GM12878 (cell line): ENCODE results near the gene LANCL2. TPM values are rescaled to one million over a fixed set of nuclear protein-coding genes. Genes with fewer than 3 reads are reported as not detected.

Experiments
- ATAC-seq: fragments of 200-7000 bp; cut with Tn5 transposase; 3 replicates; pipeline ENCODE4 v1.9.1; 2020; ENCODE audit warnings: mild to moderate bottlenecking, moderate library complexity
- BruUV-seq: library from RNA; stranded (reverse); fragments of 400-500 nt; replicated peaks from 2 replicates; lab custom pipeline; 2021; lab: Mats Ljungman, UMichigan
- CTCF ChIA-PET: fragments of 300-600 bp; sonication (Branson Sonifier 250); formaldehyde crosslinking; extraction: SDS; loops from one replicate; lab custom pipeline; 2021; ENCODE audit warnings: inconsistent platforms; lab: Yijun Ruan, JAX
- POLR2A ChIA-PET: fragments of 350-600 bp; formaldehyde crosslinking; extraction: SDS; loops from one replicate; lab custom pipeline; 2021; ENCODE audit warnings: inconsistent platforms; lab: Charles Lee
- RAD21 ChIA-PET: fragments of 300-600 bp; sonication (Branson Sonifier 250); formaldehyde crosslinking; loops from one replicate; lab custom pipeline; 2023; ENCODE audit warnings: antibody characterized with exemption; ENCODE audit not compliant: unreplicated experiment; lab: Charles Lee
- SMC1A ChIA-PET: fragments of 300-600 bp; sonication (Branson Sonifier 250); formaldehyde crosslinking; loops from one replicate; lab custom pipeline; 2023; ENCODE audit not compliant: unreplicated experiment, uncharacterized antibody; lab: Charles Lee
- DNase-seq: peaks from one replicate; pipeline ENCODE4 v3.0.0-alpha.2; 2011; ENCODE audit warnings: low read depth, low spot score
- FAIRE-seq: peaks from 3 replicates; lab custom pipeline; 2011; peaks lifted over from hg19 to GRCh38; lab: Jason Lieb, UNC
- H2AFZ ChIP-seq: 2 replicates; pipeline ENCODE4 v1.6.0; 2011; ENCODE audit warnings: low read depth, low read length, control low read depth; ENCODE audit not compliant: control insufficient read depth
- H3K27ac ChIP-seq: 2 replicates; pipeline ENCODE4 v1.5.1; 2011; ENCODE audit warnings: control low read depth; ENCODE audit not compliant: control insufficient read depth, insufficient read depth
- H3K27me3 ChIP-seq, 2 experiments: replicated peaks in 1 of 2; 2 replicates each; pipeline versions ENCODE4 v1.6.0 to v1.6.1; 2011; ENCODE audit warnings: low read length in 1 of 2; ENCODE audit not compliant: control insufficient read depth in 2 of 2, insufficient read depth in 2 of 2
- H3K36me3 ChIP-seq, 2 experiments: 2 replicates each; pipeline ENCODE4 v1.5.1; 2011; ENCODE audit warnings: low read length in 1 of 2; ENCODE audit not compliant: control insufficient read depth in 2 of 2, insufficient read depth in 2 of 2
- H3K4me1 ChIP-seq: 2 replicates; pipeline ENCODE4 v1.6.1; 2011; ENCODE audit warnings: mild to moderate bottlenecking, low read length, moderate library complexity, mixed read lengths; ENCODE audit not compliant: control insufficient read depth, insufficient read depth
- H3K4me2 ChIP-seq: 2 replicates; pipeline ENCODE4 v1.6.0; 2011; ENCODE audit warnings: control low read depth; ENCODE audit not compliant: control insufficient read depth, insufficient read depth
- H3K4me3 ChIP-seq: fragments of 200-600 bp; sonication (generic); 2 replicates; pipeline ENCODE4 v1.5.1; 2016
- H3K79me2 ChIP-seq: 2 replicates; pipeline ENCODE4 v1.6.0; 2011; ENCODE audit warnings: low read length; ENCODE audit not compliant: control insufficient read depth, insufficient read depth
- H3K9ac ChIP-seq: 2 replicates; pipeline ENCODE4 v1.8.0; 2011; ENCODE audit warnings: low read length, control low read depth, mixed read lengths; ENCODE audit not compliant: control insufficient read depth, insufficient read depth
- H3K9me3 ChIP-seq: replicated peaks from 3 replicates; pipeline ENCODE4 v1.5.1; 2011; ENCODE audit warnings: mild to moderate bottlenecking, low read length; ENCODE audit not compliant: control insufficient read depth, insufficient read depth
- H4K20me1 ChIP-seq: 2 replicates; pipeline ENCODE4 v1.6.0; 2011; ENCODE audit not compliant: control insufficient read depth, insufficient read depth
- DPF2 ChIP-seq: fragments of 450-650 bp; IDR thresholded peaks from 2 replicates; pipeline ENCODE4 v1.6.1; 2017; ENCODE audit warnings: mild to moderate bottlenecking
- EED ChIP-seq: sonication (generic); IDR thresholded peaks from 2 replicates; pipeline ENCODE4 v1.6.1; 2016; ENCODE audit warnings: antibody characterized with exemption, low read depth
- EZH2 ChIP-seq: IDR thresholded peaks from 2 replicates; pipeline ENCODE4 v1.6.1; 2012; ENCODE audit warnings: low read depth, mild to moderate bottlenecking, control low read depth, inconsistent platforms, low read length, borderline replicate concordance; ENCODE audit not compliant: control insufficient read depth
- GABPA ChIP-seq: IDR thresholded peaks from 2 replicates; pipeline ENCODE4 v1.6.1; 2014; ENCODE audit warnings: antibody characterized with exemption, low read depth, mild to moderate bottlenecking, inconsistent platforms
- MTA3 ChIP-seq: IDR thresholded peaks from 2 replicates; pipeline ENCODE4 v1.6.1; 2012; ENCODE audit warnings: low read length, inconsistent platforms, borderline replicate concordance
- NR2F1 ChIP-seq: fragments of 450-650 bp; conservative IDR thresholded peaks from 2 replicates; pipeline ENCODE4 v1.6.1; 2017; ENCODE audit warnings: mild to moderate bottlenecking
- POLR2A ChIP-seq: IDR thresholded peaks from 2 replicates; pipeline ENCODE4 v1.6.1; 2011; ENCODE audit warnings: low read depth, mild to moderate bottlenecking, low read length
- SMAD5 ChIP-seq: IDR thresholded peaks from 2 replicates; pipeline ENCODE4 v1.6.1; 2016; ENCODE audit warnings: antibody characterized with exemption, low read depth
- ZBTB33 ChIP-seq: fragments of 450-650 bp; IDR thresholded peaks from 2 replicates; pipeline ENCODE4 v1.6.1; 2017; ENCODE audit warnings: mild to moderate bottlenecking
- WGBS: methylation state at CpG from one replicate; pipeline ENCODE4 v1.1.6; 2016; ENCODE audit warnings: low lambda C conversion rate; ENCODE audit not compliant: insufficient replicate concordance, insufficient coverage; ENCODE audit errors: missing lambda C conversion rate; 5-methylcytosine and 5-hydroxymethylcytosine counted together
- in situ Hi-C: fragments of 300-500 bp; cut with MboI; formaldehyde crosslinking; loops from 9 replicates; pipeline ENCODE4 v1.14.3; 2018; ENCODE audit warnings: mixed read lengths
- intact Hi-C: fragments of 100-400 bp; cut with micrococcal nuclease; formaldehyde crosslinking; loops from one replicate; pipeline ENCODE4 v1.14.2; 2022; ENCODE audit not compliant: unreplicated experiment
- polyA plus RNA-seq, 11 experiments: library from polyadenylated mRNA; depleted of rRNA in 4 of 11; unstranded in 6 of 11; stranded (reverse) in 5 of 11; fragments of >200 nt; fragmentation: Nextera tagmentation in 4 of 11; fragmentation: Illumina TruSeq in 1 of 11; extraction: Ambion mirVana in 4 of 11; extraction: Trizol in 1 of 11; gene quantifications; 1 replicate in 1 of 11; 2 replicates in 10 of 11; pipeline versions ENCODE4 v1.2.1 to v1.2.3, GENCODE V29; 2011 to 2016; ENCODE audit warnings: inconsistent platforms in 2 of 11, missing spikeins in 2 of 11, low read depth in 1 of 11
- total RNA-seq, 4 experiments: library from RNA; depleted of rRNA in 3 of 4; stranded (reverse); fragments of >200 nt in 3 of 4; fragmentation: Illumina TruSeq in 1 of 4; extraction: Trizol in 1 of 4; gene quantifications; 2 replicates each; pipeline versions ENCODE4 v1.2.1 to v1.2.3, GENCODE V29; 2013 to 2021

LANCL2 gene
- total and polyA plus RNA-seq, 10 of the 15 experiments (the other 5 are each of a cell fraction or from before 2014, with no cell fraction given): 8.1 to 28.6 (median 16.4) TPM

DNA sequence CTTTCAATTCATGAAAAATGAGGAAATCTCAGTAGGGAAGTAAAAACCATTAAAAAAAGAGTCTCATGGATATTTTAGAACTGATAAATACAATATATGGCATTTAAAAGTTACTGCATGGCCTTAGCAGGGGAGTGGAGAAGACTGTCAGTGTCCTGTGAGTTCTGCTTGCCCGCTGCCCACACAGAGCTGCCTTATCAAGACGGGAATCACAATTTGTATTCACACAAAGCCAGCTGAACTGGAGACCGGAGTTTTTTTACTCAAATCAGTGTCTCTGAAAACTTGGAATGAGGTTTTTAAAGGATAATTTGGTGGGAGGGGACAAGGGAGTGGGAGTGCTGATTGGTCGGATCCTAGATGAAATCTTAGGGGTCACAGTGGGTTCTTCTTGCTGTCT is 17.1 kb downstream of the LANCL2 start:
- Histone ChIP-seq H3K4me2 (no peak overlapping the region), H3K79me2 (no peaks in the 10 kb centered on the region), H3K9ac (no peak overlapping the region), H3K4me1 (no peaks in the 10 kb centered on the region), H3K4me3 (no peak overlapping the region), H3K36me3 (no peaks in the 10 kb centered on the region), H4K20me1 (no peaks in the 10 kb centered on the region), H3K9me3 (peaks cover 6% of the 10 kb centered on the region; the same call in 1 of the 3 replicates), H3K27me3 (no peaks in the 10 kb centered on the region), H2AFZ (no peak overlapping the region), H3K27ac (no peak overlapping the region)
- ATAC-seq (no peak), DNase-seq (no peak), FAIRE-seq (no peak)
- no TSS peak for BruUV-seq
- POLR2A ChIA-PET: no interaction called here
- SMC1A ChIA-PET: interaction anchor here (0.9 to 1.0 kb wide), 2 partner anchors 18 to 33 kb away, joined by 3 read pairs; no protein-coding TSS in a partner anchor
- intact Hi-C loops: no loop called here
- CTCF ChIA-PET: no interaction called here
- WGBS: 87% methylated on average over 4 of the region's 4 CpGs
- RAD21 ChIA-PET: no interaction called here
- TF ChIP-seq DPF2 (no peak), SMAD5 (no peak), MTA3 (no peak), POLR2A (no peak), EZH2 (no peak), NR2F1 (no peak), ZBTB33 (no peak), GABPA (no peak), EED (no peak)
- in situ Hi-C loops: no loop called here
